HEK293 (cell line): ENCODE data around the gene TCERG1L.

ENCODE experiments used
- CTCF ChIA-PET: fragments of 350-600 bp; formaldehyde crosslinking; extraction: SDS; loops from one replicate; lab custom pipeline; 2021; ENCODE audit warnings: antibody characterized with exemption; lab: Yijun Ruan, JAX
- POLR2A ChIA-PET: fragments of 300-600 bp; formaldehyde crosslinking; extraction: SDS; loops from one replicate; lab custom pipeline; 2020; ENCODE audit warnings: antibody characterized with exemption, inconsistent platforms; lab: Yijun Ruan, JAX
- H3K27ac ChIP-seq: fragments of 200-500 bp; sonication (Bioruptor generic); 2 replicates; pipeline ENCODE4 v1.5.1; 2014; ENCODE audit warnings: low read depth, low read length, control low read depth, inconsistent platforms; ENCODE audit errors: extremely low read depth
- H3K36me3 ChIP-seq, 2 experiments: fragments of 200-500 bp in 1 of 2; sonication (Bioruptor generic) in 1 of 2; 1 replicate in 1 of 2; 2 replicates in 1 of 2; pipeline ENCODE4 v1.5.1; 2014 to 2017; ENCODE audit warnings: inconsistent platforms in 2 of 2, low read length in 2 of 2; ENCODE audit not compliant: control insufficient read depth in 2 of 2, insufficient read depth in 1 of 2
- H3K4me1 ChIP-seq: fragments of 200-500 bp; sonication (Bioruptor generic); 2 replicates; pipeline ENCODE4 v1.5.1; 2014; ENCODE audit warnings: mild to moderate bottlenecking, low read length, inconsistent platforms; ENCODE audit not compliant: control insufficient read depth, insufficient read depth
- H3K4me3 ChIP-seq: 2 replicates; pipeline ENCODE4 v1.5.1; 2011; ENCODE audit warnings: low read depth, mild to moderate bottlenecking, control low read depth, low read length, moderate library complexity
- H3K9me3 ChIP-seq: fragments of 200-500 bp; sonication (Bioruptor generic); 2 replicates; pipeline ENCODE4 v1.5.1; 2014; ENCODE audit warnings: low read depth, low read length, inconsistent platforms; ENCODE audit not compliant: control insufficient read depth, insufficient read depth
- GLI2 ChIP-seq: fragments of 450-650 bp; formaldehyde crosslinking; IDR thresholded peaks from 2 replicates; pipeline ENCODE4; 2017; ENCODE audit warnings: missing biosample characterization, missing genetic modification characterization, low read depth, borderline replicate concordance
- HOXD13 ChIP-seq: sonication (generic); formaldehyde crosslinking; IDR thresholded peaks from 2 replicates; pipeline ENCODE4 v1.8.0; 2022; ENCODE audit warnings: missing genetic modification reagents, borderline replicate concordance
- KLF16 ChIP-seq: fragments of 450-650 bp; formaldehyde crosslinking; IDR thresholded peaks from 2 replicates; pipeline ENCODE4 v1.5.1; 2017; ENCODE audit warnings: missing biosample characterization, missing genetic modification characterization
- KLF7 ChIP-seq: fragments of 450-650 bp; formaldehyde crosslinking; IDR thresholded peaks from 2 replicates; pipeline ENCODE4 v1.5.1; 2016; ENCODE audit warnings: missing biosample characterization, missing genetic modification characterization, borderline replicate concordance
- SALL2 ChIP-seq: fragments of 450-650 bp; formaldehyde crosslinking; IDR thresholded peaks from 2 replicates; pipeline ENCODE4 v1.5.0; 2017; ENCODE audit warnings: missing biosample characterization, mild to moderate bottlenecking, missing genetic modification characterization, borderline replicate concordance
- SCRT2 ChIP-seq: fragments of 450-650 bp; formaldehyde crosslinking; IDR thresholded peaks from 2 replicates; pipeline ENCODE4 v1.5.1; 2016; ENCODE audit warnings: missing biosample characterization, missing genetic modification characterization
- ZBTB26 ChIP-seq: fragments of 450-650 bp; formaldehyde crosslinking; optimal IDR thresholded peaks from 2 replicates; pipeline ENCODE3; 2016; ENCODE audit warnings: missing biosample characterization, mild to moderate bottlenecking, missing genetic modification characterization
- ZBTB49 ChIP-seq: fragments of 450-650 bp; formaldehyde crosslinking; IDR thresholded peaks from 2 replicates; pipeline ENCODE4 v1.5.1; 2016; ENCODE audit warnings: missing biosample characterization, missing genetic modification characterization, low read depth
- ZBTB8A ChIP-seq: fragments of 450-650 bp; formaldehyde crosslinking; IDR thresholded peaks from 2 replicates; pipeline ENCODE4 v1.5.1; 2016; ENCODE audit warnings: missing biosample characterization, missing genetic modification characterization
- ZFP41 ChIP-seq: fragments of 450-650 bp; formaldehyde crosslinking; IDR thresholded peaks from 2 replicates; pipeline ENCODE4 v1.5.1; 2016; ENCODE audit warnings: missing biosample characterization, missing genetic modification characterization, borderline replicate concordance
- ZNF114 ChIP-seq: fragments of 450-650 bp; formaldehyde crosslinking; IDR thresholded peaks from 2 replicates; pipeline ENCODE4 v1.5.0; 2017; ENCODE audit warnings: missing biosample characterization, missing genetic modification characterization
- ZNF138 ChIP-seq: fragments of 450-650 bp; formaldehyde crosslinking; IDR thresholded peaks from 2 replicates; pipeline ENCODE4 v1.5.1; 2016; ENCODE audit warnings: missing biosample characterization, missing genetic modification characterization, borderline replicate concordance
- ZNF157 ChIP-seq: fragments of 450-650 bp; formaldehyde crosslinking; IDR thresholded peaks from 2 replicates; pipeline ENCODE4 v1.5.1; 2016; ENCODE audit warnings: missing biosample characterization, missing genetic modification characterization
- ZNF19 ChIP-seq: fragments of 450-650 bp; formaldehyde crosslinking; IDR thresholded peaks from 2 replicates; pipeline ENCODE4; 2016; ENCODE audit warnings: missing biosample characterization, missing genetic modification characterization, low read depth
- ZNF23 ChIP-seq: fragments of 450-650 bp; formaldehyde crosslinking; IDR thresholded peaks from 2 replicates; pipeline ENCODE4 v1.5.1; 2016; ENCODE audit warnings: missing biosample characterization, missing genetic modification characterization, borderline replicate concordance
- ZNF274 ChIP-seq, 2 experiments: fragments of 200-500 bp in 1 of 2; fragments of 450-650 bp in 1 of 2; sonication (Bioruptor generic) in 1 of 2; formaldehyde crosslinking in 1 of 2; IDR thresholded peaks; 2 replicates each; pipeline versions ENCODE4 v1.5.1 to v1.6.1; 2014 to 2016; ENCODE audit warnings: borderline replicate concordance in 1 of 2, inconsistent platforms in 1 of 2, low read length in 1 of 2, missing biosample characterization in 1 of 2, missing genetic modification characterization in 1 of 2
- ZNF394 ChIP-seq: fragments of 450-650 bp; formaldehyde crosslinking; IDR thresholded peaks from 2 replicates; pipeline ENCODE4 v1.5.1; 2016; ENCODE audit warnings: missing biosample characterization, missing genetic modification characterization, mild to moderate bottlenecking, moderate library complexity, borderline replicate concordance
- ZNF610 ChIP-seq: fragments of 450-650 bp; formaldehyde crosslinking; IDR thresholded peaks from 2 replicates; pipeline ENCODE4 v1.5.1; 2016; ENCODE audit warnings: missing biosample characterization, missing genetic modification characterization, borderline replicate concordance
- ZNF624 ChIP-seq: fragments of 450-650 bp; formaldehyde crosslinking; IDR thresholded peaks from 2 replicates; pipeline ENCODE4 v1.5.1; 2017; ENCODE audit warnings: missing biosample characterization, missing genetic modification characterization
- ZNF654 ChIP-seq: fragments of 450-650 bp; formaldehyde crosslinking; IDR thresholded peaks from 2 replicates; pipeline ENCODE4 v1.5.1; 2016; ENCODE audit warnings: low read depth, missing biosample characterization, missing genetic modification characterization
- ZNF776 ChIP-seq: fragments of 450-650 bp; formaldehyde crosslinking; IDR thresholded peaks from 2 replicates; pipeline ENCODE4 v1.5.0; 2017; ENCODE audit warnings: missing biosample characterization, missing genetic modification characterization, borderline replicate concordance
- ZNF837 ChIP-seq: fragments of 450-650 bp; formaldehyde crosslinking; IDR thresholded peaks from 2 replicates; pipeline ENCODE4 v1.5.1; 2016; ENCODE audit warnings: missing biosample characterization, missing genetic modification characterization
- ZXDB ChIP-seq: fragments of 450-650 bp; formaldehyde crosslinking; IDR thresholded peaks from 2 replicates; pipeline ENCODE4 v1.5.1; 2016; ENCODE audit warnings: missing biosample characterization, missing genetic modification characterization
- TF ChIP-seq, protein P1 (sequence below): sonication (generic); formaldehyde crosslinking; IDR thresholded peaks from 2 replicates; pipeline ENCODE4 v1.8.1; 2022; ENCODE audit warnings: mild to moderate bottlenecking, moderate library complexity, missing genetic modification reagents
- TF ChIP-seq, protein P2 (sequence below): fragments of 450-650 bp; IDR thresholded peaks from 2 replicates; pipeline ENCODE4 v1.5.1; 2018; ENCODE audit warnings: missing biosample characterization, missing genetic modification characterization
- TF ChIP-seq, protein P3 (sequence below): IDR thresholded peaks from 2 replicates; pipeline ENCODE4 v1.6.1; 2011; ENCODE audit warnings: mild to moderate bottlenecking, low read depth, low read length, borderline replicate concordance
- TF ChIP-seq, protein P4 (sequence below): fragments of 450-650 bp; formaldehyde crosslinking; IDR thresholded peaks from 2 replicates; pipeline ENCODE4 v1.5.1; 2017; ENCODE audit warnings: missing biosample characterization, missing genetic modification characterization

The TCERG1L gene

GRCh38 chr10:131195116-131195515 is 116.4 kb downstream of the TCERG1L start:
- no peak for TF ChIP-seq ZXDB (tag by site-specific recombination)
- no peak for TF ChIP-seq ZBTB49 (tag by site-specific recombination)
- TF ChIP-seq, protein P1, sequence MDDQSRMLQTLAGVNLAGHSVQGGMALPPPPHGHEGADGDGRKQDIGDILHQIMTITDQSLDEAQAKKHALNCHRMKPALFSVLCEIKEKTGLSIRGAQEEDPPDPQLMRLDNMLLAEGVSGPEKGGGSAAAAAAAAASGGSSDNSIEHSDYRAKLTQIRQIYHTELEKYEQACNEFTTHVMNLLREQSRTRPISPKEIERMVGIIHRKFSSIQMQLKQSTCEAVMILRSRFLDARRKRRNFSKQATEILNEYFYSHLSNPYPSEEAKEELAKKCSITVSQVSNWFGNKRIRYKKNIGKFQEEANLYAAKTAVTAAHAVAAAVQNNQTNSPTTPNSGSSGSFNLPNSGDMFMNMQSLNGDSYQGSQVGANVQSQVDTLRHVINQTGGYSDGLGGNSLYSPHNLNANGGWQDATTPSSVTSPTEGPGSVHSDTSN (CRISPR knock-in tag), result no peak
- no peak for TF ChIP-seq ZNF23 (tag by site-specific recombination)
- TF ChIP-seq ZNF19 (tag by site-specific recombination), result no peak
- TF ChIP-seq ZFP41 (tag by site-specific recombination), result no peak
- no peak for TF ChIP-seq ZNF776
- no peak for TF ChIP-seq ZNF610 (tag by site-specific recombination)
- TF ChIP-seq KLF16 (tag by site-specific recombination), result no peak
- TF ChIP-seq ZNF274 (IDR thresholded peaks at IDR 0.05; ENCODE audit: low read length), result no peak
- no peak for TF ChIP-seq ZNF274 (tag by site-specific recombination; IDR thresholded peaks at IDR 0.05; ENCODE audit: borderline replicate concordance)
- TF ChIP-seq ZBTB26 (tag by site-specific recombination), result no peak
- no peak for TF ChIP-seq SCRT2 (tag by site-specific recombination)
- Histone ChIP-seq H3K4me3 (no peak overlapping the region), H3K9me3 (no peaks in the 10 kb centered on the region), H3K36me3 (no peaks in the 10 kb centered on the region), H3K27ac (no peak overlapping the region), H3K4me1 (no peaks in the 10 kb centered on the region)
- POLR2A ChIA-PET, result no interaction called here
- CTCF ChIA-PET, result no interaction called here

GRCh38 chr10:131193923-131194322 is 117.6 kb downstream of the TCERG1L start:
- Histone ChIP-seq H3K4me1 (no peaks in the 10 kb centered on the region), H3K9me3 (no peaks in the 10 kb centered on the region), H3K27ac (no peak overlapping the region), H3K4me3 (no peak overlapping the region)
- CTCF ChIA-PET, result no interaction called here
- POLR2A ChIA-PET, result no interaction called here
- TF ChIP-seq, protein P2, sequence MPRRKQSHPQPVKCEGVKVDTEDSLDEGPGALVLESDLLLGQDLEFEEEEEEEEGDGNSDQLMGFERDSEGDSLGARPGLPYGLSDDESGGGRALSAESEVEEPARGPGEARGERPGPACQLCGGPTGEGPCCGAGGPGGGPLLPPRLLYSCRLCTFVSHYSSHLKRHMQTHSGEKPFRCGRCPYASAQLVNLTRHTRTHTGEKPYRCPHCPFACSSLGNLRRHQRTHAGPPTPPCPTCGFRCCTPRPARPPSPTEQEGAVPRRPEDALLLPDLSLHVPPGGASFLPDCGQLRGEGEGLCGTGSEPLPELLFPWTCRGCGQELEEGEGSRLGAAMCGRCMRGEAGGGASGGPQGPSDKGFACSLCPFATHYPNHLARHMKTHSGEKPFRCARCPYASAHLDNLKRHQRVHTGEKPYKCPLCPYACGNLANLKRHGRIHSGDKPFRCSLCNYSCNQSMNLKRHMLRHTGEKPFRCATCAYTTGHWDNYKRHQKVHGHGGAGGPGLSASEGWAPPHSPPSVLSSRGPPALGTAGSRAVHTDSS (tag by site-specific recombination), result no peak
- TF ChIP-seq, protein P3, sequence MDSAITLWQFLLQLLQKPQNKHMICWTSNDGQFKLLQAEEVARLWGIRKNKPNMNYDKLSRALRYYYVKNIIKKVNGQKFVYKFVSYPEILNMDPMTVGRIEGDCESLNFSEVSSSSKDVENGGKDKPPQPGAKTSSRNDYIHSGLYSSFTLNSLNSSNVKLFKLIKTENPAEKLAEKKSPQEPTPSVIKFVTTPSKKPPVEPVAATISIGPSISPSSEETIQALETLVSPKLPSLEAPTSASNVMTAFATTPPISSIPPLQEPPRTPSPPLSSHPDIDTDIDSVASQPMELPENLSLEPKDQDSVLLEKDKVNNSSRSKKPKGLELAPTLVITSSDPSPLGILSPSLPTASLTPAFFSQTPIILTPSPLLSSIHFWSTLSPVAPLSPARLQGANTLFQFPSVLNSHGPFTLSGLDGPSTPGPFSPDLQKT, result no peak
- TF ChIP-seq ZNF138 (tag by site-specific recombination), result no peak
- TF ChIP-seq, protein P4, sequence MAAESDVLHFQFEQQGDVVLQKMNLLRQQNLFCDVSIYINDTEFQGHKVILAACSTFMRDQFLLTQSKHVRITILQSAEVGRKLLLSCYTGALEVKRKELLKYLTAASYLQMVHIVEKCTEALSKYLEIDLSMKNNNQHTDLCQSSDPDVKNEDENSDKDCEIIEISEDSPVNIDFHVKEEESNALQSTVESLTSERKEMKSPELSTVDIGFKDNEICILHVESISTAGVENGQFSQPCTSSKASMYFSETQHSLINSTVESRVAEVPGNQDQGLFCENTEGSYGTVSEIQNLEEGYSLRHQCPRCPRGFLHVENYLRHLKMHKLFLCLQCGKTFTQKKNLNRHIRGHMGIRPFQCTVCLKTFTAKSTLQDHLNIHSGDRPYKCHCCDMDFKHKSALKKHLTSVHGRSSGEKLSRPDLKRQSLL, result no peak
- TF ChIP-seq ZNF114 (tag by site-specific recombination), result no peak
- TF ChIP-seq ZNF394 (tag by site-specific recombination), result no peak
- TF ChIP-seq ZXDB (tag by site-specific recombination), result no peak
- TF ChIP-seq ZBTB8A (tag by site-specific recombination), result no peak
- no peak for TF ChIP-seq SALL2 (tag by site-specific recombination)
- TF ChIP-seq KLF7 (tag by site-specific recombination), result no peak
- no peak for TF ChIP-seq ZNF624 (tag by site-specific recombination)
- TF ChIP-seq GLI2, result no peak
- TF ChIP-seq HOXD13, result no peak
- no peak for TF ChIP-seq ZNF837
- no peak for TF ChIP-seq ZNF654
- no peak for TF ChIP-seq ZNF157
- TF ChIP-seq, all 188 proteins: peak for 0
- no peaks in the 10 kb centered on the region for H3K36me3 ChIP-seq
